Calu3 (cell line): ENCODE measurements around the gene MALL. TPM values are rescaled to one million over a fixed set of nuclear protein-coding genes. Genes with fewer than 3 reads are reported as not detected.
"Not testable (repeated sequence)": the region's sequence is repeated elsewhere in the genome, so short reads cannot be mapped to it uniquely, and the experiment has no call there.

ENCODE experiments used
- BruUV-seq: library from RNA; stranded (reverse); fragments of 400-500 nt; replicated peaks from 2 replicates; lab custom pipeline; 2021; lab: Mats Ljungman, UMichigan
- CTCF ChIA-PET: fragments of 300-600 bp; sonication (Branson Sonifier 250); formaldehyde crosslinking; loops from one replicate; lab custom pipeline; 2022; ENCODE audit warnings: antibody characterized with exemption; lab: Charles Lee
- DNase-seq: peaks from one replicate; pipeline ENCODE4 v3.0.0; 2022
- H3K27ac Mint-ChIP-seq: one replicate; pipeline ENCODE4 v1.8.0; 2022; ENCODE audit warnings: mixed read lengths; ENCODE audit not compliant: unreplicated experiment
- H3K27me3 Mint-ChIP-seq: one replicate; pipeline ENCODE4 v1.8.0; 2022; ENCODE audit warnings: mixed read lengths; ENCODE audit not compliant: unreplicated experiment
- H3K36me3 Mint-ChIP-seq: one replicate; pipeline ENCODE4 v1.8.0; 2022; ENCODE audit warnings: mild to moderate bottlenecking, moderate library complexity, mixed read lengths; ENCODE audit not compliant: insufficient read depth, unreplicated experiment
- H3K4me1 Mint-ChIP-seq: one replicate; pipeline ENCODE4 v1.8.0; 2022; ENCODE audit warnings: mild to moderate bottlenecking, low read depth, mixed read lengths; ENCODE audit not compliant: unreplicated experiment
- H3K4me3 Mint-ChIP-seq: one replicate; pipeline ENCODE4 v1.8.0; 2022; ENCODE audit warnings: mild to moderate bottlenecking, low read depth, moderate library complexity, mixed read lengths; ENCODE audit not compliant: unreplicated experiment
- H3K9me3 Mint-ChIP-seq: one replicate; pipeline ENCODE4 v1.8.0; 2022; ENCODE audit warnings: low read depth, mixed read lengths; ENCODE audit not compliant: unreplicated experiment
- intact Hi-C: fragments of 100-400 bp; cut with micrococcal nuclease; formaldehyde crosslinking; loops from one replicate; pipeline ENCODE4 v1.10.0; 2022; ENCODE audit not compliant: unreplicated experiment
- microRNA-seq: library from miRNA; unstranded; fragments of <30 nt; microRNA quantifications from one replicate; pipeline ENCODE4 v1.2.0, GENCODE V29; 2022
- total RNA-seq: library from RNA; stranded (reverse); gene quantifications from 2 replicates; pipeline ENCODE4 v1.2.3, GENCODE V29; 2022

MALL gene
- total RNA-seq, 1 experiment from 2014 or later: 51.5 TPM

GRCh38 chr2:110037336-110037735 is 78.3 kb downstream of the MALL start:
- H3K4me3 Mint-ChIP-seq, H3K4me1 Mint-ChIP-seq, H3K36me3 Mint-ChIP-seq, BruUV-seq, intact Hi-C loops, H3K9me3 Mint-ChIP-seq, CTCF ChIA-PET, H3K27me3 Mint-ChIP-seq, DNase-seq, H3K27ac Mint-ChIP-seq: not testable (repeated sequence)

GRCh38 chr2:110035384-110035783 is 80.2 kb downstream of the MALL start:
- H3K4me1 Mint-ChIP-seq, H3K9me3 Mint-ChIP-seq, H3K36me3 Mint-ChIP-seq, H3K27ac Mint-ChIP-seq, BruUV-seq, DNase-seq, H3K4me3 Mint-ChIP-seq, CTCF ChIA-PET, H3K27me3 Mint-ChIP-seq, intact Hi-C loops: not testable (repeated sequence)

- intact Hi-C loops, CTCF ChIA-PET, DNase-seq, H3K27ac Mint-ChIP-seq, H3K4me1 Mint-ChIP-seq, H3K27me3 Mint-ChIP-seq, H3K9me3 Mint-ChIP-seq, H3K36me3 Mint-ChIP-seq, H3K4me3 Mint-ChIP-seq, BruUV-seq: not testable (repeated sequence)
These were observed 80.7 kb downstream of the MALL start for GRCh38 chr2:110034935-110035334.

Small RNAs within 50 kb of the gene (microRNA-seq; reads per million reads assigned to microRNA genes)
- gene MIR4267 (not detected), gene MIR4436B1 (not detected)

Other genes starting within 250 kb of the MALL start
- 0.29 TPM in 1 of 2 replicates, not detected in the other for gene LIMS3, start 217.1 kb downstream of the MALL start, total RNA-seq
- gene NPHP1, start 89.2 kb upstream of the MALL start, total RNA-seq: 6.4 and 7.3 TPM in 2 replicates
- 54.1 and 56.9 TPM in 2 replicates for gene MTLN, start 96.7 kb upstream of the MALL start, total RNA-seq